ENCODE measurements around the gene ENTPD2.

DNA sequence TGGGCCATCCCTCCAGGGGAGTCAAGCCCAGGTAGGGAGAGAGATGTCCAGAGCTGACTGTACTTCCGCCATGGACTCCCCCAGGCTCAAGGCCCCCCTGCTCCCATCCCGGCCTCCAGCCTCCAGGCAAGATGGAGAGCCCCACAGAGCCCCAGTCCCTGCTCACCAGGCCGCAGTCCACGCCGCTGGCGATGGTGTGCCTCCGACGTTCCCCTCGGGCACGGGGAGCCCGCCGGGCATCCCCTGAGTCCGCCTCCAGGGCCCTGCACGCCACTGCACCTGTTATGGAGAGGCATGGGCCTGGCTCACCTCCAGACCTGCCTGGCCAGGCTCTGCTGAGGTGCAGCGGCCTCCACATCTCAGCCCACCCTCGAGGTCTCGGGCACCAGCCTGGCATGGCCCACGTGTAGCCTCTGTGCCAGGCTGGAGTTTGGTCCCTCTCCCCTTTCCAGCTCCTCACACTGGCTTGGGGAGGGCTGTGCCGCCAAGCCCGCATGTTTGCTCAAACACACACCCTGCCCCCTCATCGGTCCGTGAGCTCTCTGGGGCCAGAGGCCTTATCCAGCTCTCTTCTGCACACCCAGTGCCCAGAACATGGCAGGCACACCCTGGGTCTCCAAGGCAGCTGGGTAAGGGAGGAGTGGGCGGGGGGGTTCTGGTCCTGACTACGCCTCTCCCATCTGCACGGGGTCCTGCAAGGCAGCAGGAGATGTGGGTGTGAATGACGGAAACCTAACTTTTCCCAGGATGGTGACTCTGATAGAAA is 12.4 kb upstream of the ENTPD2 start:
- TF ChIP-seq CTCF (IDR thresholded peaks at IDR 0.05; ENCODE audit: extremely low read depth in 1 of 2, insufficient read depth in 1 of 2, low read depth in 1 of 2, low read length in 2 of 2) (no peak), EZH2 (IDR thresholded peaks at IDR 0.05; ENCODE audit: borderline replicate concordance, low read depth, low read length, severe bottlenecking) (no peak), JUN (IDR thresholded peaks at IDR 0.05; ENCODE audit: borderline replicate concordance, insufficient read depth, insufficient read length, low read depth) (no peak), POLR2A (IDR thresholded peaks at IDR 0.05; ENCODE audit: low read depth, low read length) (no peak), FOS (IDR thresholded peaks at IDR 0.05; ENCODE audit: borderline replicate concordance, insufficient read depth, low read length) (no peak), MYC (IDR thresholded peaks at IDR 0.05; ENCODE audit: low read depth, low read length) (no peak)
- TF ChIP-seq, protein P1, sequence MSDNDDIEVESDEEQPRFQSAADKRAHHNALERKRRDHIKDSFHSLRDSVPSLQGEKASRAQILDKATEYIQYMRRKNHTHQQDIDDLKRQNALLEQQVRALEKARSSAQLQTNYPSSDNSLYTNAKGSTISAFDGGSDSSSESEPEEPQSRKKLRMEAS (IDR thresholded peaks at IDR 0.05; ENCODE audit: insufficient read depth, insufficient read length): no peak
